GM12878 (cell line): ENCODE data around the gene SEC16A. TPM values are rescaled to one million over a fixed set of nuclear protein-coding genes. Genes with fewer than 3 reads are reported as not detected.

Source experiments
- ATAC-seq: fragments of 200-7000 bp; cut with Tn5 transposase; 3 replicates; pipeline ENCODE4 v1.9.1; 2020; ENCODE audit warnings: mild to moderate bottlenecking, moderate library complexity
- BruUV-seq: library from RNA; stranded (reverse); fragments of 400-500 nt; replicated peaks from 2 replicates; lab custom pipeline; 2021; lab: Mats Ljungman, UMichigan
- CTCF ChIA-PET: fragments of 300-600 bp; sonication (Branson Sonifier 250); formaldehyde crosslinking; extraction: SDS; loops from one replicate; lab custom pipeline; 2021; ENCODE audit warnings: inconsistent platforms; lab: Yijun Ruan, JAX
- POLR2A ChIA-PET: fragments of 350-600 bp; formaldehyde crosslinking; extraction: SDS; loops from one replicate; lab custom pipeline; 2021; ENCODE audit warnings: inconsistent platforms; lab: Charles Lee
- RAD21 ChIA-PET: fragments of 300-600 bp; sonication (Branson Sonifier 250); formaldehyde crosslinking; loops from one replicate; lab custom pipeline; 2023; ENCODE audit warnings: antibody characterized with exemption; ENCODE audit not compliant: unreplicated experiment; lab: Charles Lee
- SMC1A ChIA-PET: fragments of 300-600 bp; sonication (Branson Sonifier 250); formaldehyde crosslinking; loops from one replicate; lab custom pipeline; 2023; ENCODE audit not compliant: unreplicated experiment, uncharacterized antibody; lab: Charles Lee
- DNase-seq: peaks from one replicate; pipeline ENCODE4 v3.0.0-alpha.2; 2011; ENCODE audit warnings: low read depth, low spot score
- FAIRE-seq: peaks from 3 replicates; lab custom pipeline; 2011; peaks lifted over from hg19 to GRCh38; lab: Jason Lieb, UNC
- H2AFZ ChIP-seq: 2 replicates; pipeline ENCODE4 v1.6.0; 2011; ENCODE audit warnings: low read depth, low read length, control low read depth; ENCODE audit not compliant: control insufficient read depth
- H3K27ac ChIP-seq: 2 replicates; pipeline ENCODE4 v1.5.1; 2011; ENCODE audit warnings: control low read depth; ENCODE audit not compliant: control insufficient read depth, insufficient read depth
- H3K27me3 ChIP-seq, 2 experiments: replicated peaks in 1 of 2; 2 replicates each; pipeline versions ENCODE4 v1.6.0 to v1.6.1; 2011; ENCODE audit warnings: low read length in 1 of 2; ENCODE audit not compliant: control insufficient read depth in 2 of 2, insufficient read depth in 2 of 2
- H3K36me3 ChIP-seq, 2 experiments: 2 replicates each; pipeline ENCODE4 v1.5.1; 2011; ENCODE audit warnings: low read length in 1 of 2; ENCODE audit not compliant: control insufficient read depth in 2 of 2, insufficient read depth in 2 of 2
- H3K4me1 ChIP-seq: 2 replicates; pipeline ENCODE4 v1.6.1; 2011; ENCODE audit warnings: mild to moderate bottlenecking, low read length, moderate library complexity, mixed read lengths; ENCODE audit not compliant: control insufficient read depth, insufficient read depth
- H3K4me2 ChIP-seq: 2 replicates; pipeline ENCODE4 v1.6.0; 2011; ENCODE audit warnings: control low read depth; ENCODE audit not compliant: control insufficient read depth, insufficient read depth
- H3K4me3 ChIP-seq: fragments of 200-600 bp; sonication (generic); 2 replicates; pipeline ENCODE4 v1.5.1; 2016
- H3K79me2 ChIP-seq: 2 replicates; pipeline ENCODE4 v1.6.0; 2011; ENCODE audit warnings: low read length; ENCODE audit not compliant: control insufficient read depth, insufficient read depth
- H3K9ac ChIP-seq: 2 replicates; pipeline ENCODE4 v1.8.0; 2011; ENCODE audit warnings: low read length, control low read depth, mixed read lengths; ENCODE audit not compliant: control insufficient read depth, insufficient read depth
- H3K9me3 ChIP-seq: replicated peaks from 3 replicates; pipeline ENCODE4 v1.5.1; 2011; ENCODE audit warnings: mild to moderate bottlenecking, low read length; ENCODE audit not compliant: control insufficient read depth, insufficient read depth
- H4K20me1 ChIP-seq: 2 replicates; pipeline ENCODE4 v1.6.0; 2011; ENCODE audit not compliant: control insufficient read depth, insufficient read depth
- HCFC1 ChIP-seq: fragments of 150-350 bp; IDR thresholded peaks from 2 replicates; pipeline ENCODE4 v1.6.1; 2014; ENCODE audit warnings: low read length
- LARP7 ChIP-seq: fragments of 450-650 bp; IDR thresholded peaks from 2 replicates; pipeline ENCODE4 v1.6.1; 2017; ENCODE audit warnings: mild to moderate bottlenecking
- MLLT1 ChIP-seq: fragments of 450-650 bp; IDR thresholded peaks from 2 replicates; pipeline ENCODE4 v1.6.1; 2016; ENCODE audit warnings: mild to moderate bottlenecking
- MTA3 ChIP-seq: IDR thresholded peaks from 2 replicates; pipeline ENCODE4 v1.6.1; 2012; ENCODE audit warnings: low read length, inconsistent platforms, borderline replicate concordance
- NR2F1 ChIP-seq: fragments of 450-650 bp; conservative IDR thresholded peaks from 2 replicates; pipeline ENCODE4 v1.6.1; 2017; ENCODE audit warnings: mild to moderate bottlenecking
- POLR2A ChIP-seq: IDR thresholded peaks from 2 replicates; pipeline ENCODE4 v1.6.1; 2011; ENCODE audit warnings: low read depth, mild to moderate bottlenecking, low read length
- RAD51 ChIP-seq: fragments of 450-650 bp; IDR thresholded peaks from 2 replicates; pipeline ENCODE4 v1.6.1; 2016; ENCODE audit warnings: moderate library complexity, mild to moderate bottlenecking, inconsistent platforms
- SIX5 ChIP-seq: IDR thresholded peaks from 2 replicates; pipeline ENCODE4 v1.6.1; 2011; ENCODE audit warnings: mild to moderate bottlenecking, low read depth, low read length, moderate library complexity; ENCODE audit not compliant: severe bottlenecking
- WRNIP1 ChIP-seq: IDR thresholded peaks from 2 replicates; pipeline ENCODE4 v1.6.1; 2011; ENCODE audit warnings: low read depth, low read length, improper control_type of control experiment, borderline replicate concordance
- WGBS: methylation state at CpG from one replicate; pipeline ENCODE4 v1.1.6; 2016; ENCODE audit warnings: low lambda C conversion rate; ENCODE audit not compliant: insufficient replicate concordance, insufficient coverage; ENCODE audit errors: missing lambda C conversion rate; 5-methylcytosine and 5-hydroxymethylcytosine counted together
- in situ Hi-C: fragments of 300-500 bp; cut with MboI; formaldehyde crosslinking; loops from 9 replicates; pipeline ENCODE4 v1.14.3; 2018; ENCODE audit warnings: mixed read lengths
- intact Hi-C: fragments of 100-400 bp; cut with micrococcal nuclease; formaldehyde crosslinking; loops from one replicate; pipeline ENCODE4 v1.14.2; 2022; ENCODE audit not compliant: unreplicated experiment
- polyA plus RNA-seq, 11 experiments: library from polyadenylated mRNA; depleted of rRNA in 4 of 11; unstranded in 6 of 11; stranded (reverse) in 5 of 11; fragments of >200 nt; fragmentation: Nextera tagmentation in 4 of 11; fragmentation: Illumina TruSeq in 1 of 11; extraction: Ambion mirVana in 4 of 11; extraction: Trizol in 1 of 11; gene quantifications; 1 replicate in 1 of 11; 2 replicates in 10 of 11; pipeline versions ENCODE4 v1.2.1 to v1.2.3, GENCODE V29; 2011 to 2016; ENCODE audit warnings: inconsistent platforms in 2 of 11, missing spikeins in 2 of 11, low read depth in 1 of 11
- total RNA-seq, 4 experiments: library from RNA; depleted of rRNA in 3 of 4; stranded (reverse); fragments of >200 nt in 3 of 4; fragmentation: Illumina TruSeq in 1 of 4; extraction: Trizol in 1 of 4; gene quantifications; 2 replicates each; pipeline versions ENCODE4 v1.2.1 to v1.2.3, GENCODE V29; 2013 to 2021

SEC16A gene
- total and polyA plus RNA-seq, 10 of the 15 experiments (the other 5 are each of a cell fraction or from before 2014, with no cell fraction given) = 9.9 to 59.1 (median 21.7) TPM

- Histone ChIP-seq H3K36me3 (peaks cover 5 to 11% of the 10 kb centered on the region in 2 experiments), H3K27ac (no peak overlapping the region; the same call in none of the 2 replicates), H3K4me1 (peaks cover 6% of the 10 kb centered on the region; the same call in 1 of the 2 replicates), H2AFZ (no peak overlapping the region; the same call in 1 of the 2 replicates), H3K4me3 (peak overlapping the region; percentile 97), H3K27me3 (no peaks in the 10 kb centered on the region), H3K4me2 (peak overlapping the region; percentile 64), H3K9me3 (no peaks in the 10 kb centered on the region), H4K20me1 (no peaks in the 10 kb centered on the region)
- SMC1A ChIA-PET = no interaction called here
- in situ Hi-C loops = no loop called here
- RAD21 ChIA-PET = interaction anchor here (1.1 kb wide), 1 partner anchor 34 kb away, joined by 3 read pairs; no protein-coding TSS in a partner anchor
- CTCF ChIA-PET = interaction anchor here (1.8 kb wide), 1 partner anchor 75 kb away, joined by 5 read pairs; the partner anchor contains the start of gene DNLZ
- WGBS = 22% methylated on average over 37 of the region's 37 CpGs
- FAIRE-seq = no peak
- 0 out of 2 replicates have a peak, but pooled peaks have one; percentile 35 for TF ChIP-seq NR2F1
- TF ChIP-seq SIX5 = no peak
- TF ChIP-seq WRNIP1 = no peak
- no peak for TF ChIP-seq MTA3
- TF ChIP-seq MLLT1 = peak; percentile 83
- no peak for TF ChIP-seq LARP7
- no peak for TF ChIP-seq HCFC1
- no peak for TF ChIP-seq RAD51
- TF ChIP-seq POLR2A = no peak
- TF ChIP-seq, all 136 proteins: peak for 2
- POLR2A ChIA-PET = interaction anchor here (1.0 to 1.3 kb wide), 3 partner anchors 28 to 208 kb away, joined by 3 to 5 read pairs (median 3); partner anchors contain the start of genes ENTR1 and PMPCA
- no TSS peak for BruUV-seq
- peak overlapping the region; percentile 88 for H3K9ac ChIP-seq
- intact Hi-C loops = no loop called here
- peaks cover 40% of the 10 kb centered on the region for H3K79me2 ChIP-seq
- ATAC-seq = no peak
- DNase-seq = no peak
Measured at GRCh38 chr9:136437839-136438547, 44.8 kb downstream of the SEC16A start.
